PFSK-1 (cell line): ENCODE data around the gene ACVR1.

ENCODE experiments used
- FOXP2 ChIP-seq: optimal IDR thresholded peaks from 2 replicates; pipeline ENCODE3; 2011; ENCODE audit warnings: borderline replicate concordance, control low read depth, inconsistent platforms; ENCODE audit not compliant: insufficient read depth; ENCODE audit errors: extremely low read length, extremely low read depth
- POLR2AphosphoS5 ChIP-seq: IDR thresholded peaks from 2 replicates; pipeline ENCODE4 v1.6.1; 2012; ENCODE audit warnings: low read depth, mild to moderate bottlenecking, control low read depth, low read length, moderate library complexity
- SIN3A ChIP-seq: IDR thresholded peaks from 2 replicates; pipeline ENCODE4 v1.6.1; 2012; ENCODE audit warnings: mild to moderate bottlenecking, low read length, moderate library complexity, borderline replicate concordance; ENCODE audit not compliant: insufficient read depth
- TAF1 ChIP-seq: IDR thresholded peaks from 2 replicates; pipeline ENCODE4 v1.6.1; 2012; ENCODE audit warnings: low read length, control low read depth, borderline replicate concordance; ENCODE audit not compliant: insufficient read depth
- TF ChIP-seq, protein P1 (sequence below), 2 experiments: IDR thresholded peaks; 2 replicates each; pipeline versions ENCODE4 v1.6.1 to v1.8.0; 2011 to 2012; ENCODE audit warnings: low read depth in 2 of 2, low read length in 2 of 2, control low read depth in 1 of 2, inconsistent platforms in 1 of 2, mild to moderate bottlenecking in 1 of 2, moderate library complexity in 1 of 2; ENCODE audit not compliant: insufficient read depth in 1 of 2

The ACVR1 gene

DNA sequence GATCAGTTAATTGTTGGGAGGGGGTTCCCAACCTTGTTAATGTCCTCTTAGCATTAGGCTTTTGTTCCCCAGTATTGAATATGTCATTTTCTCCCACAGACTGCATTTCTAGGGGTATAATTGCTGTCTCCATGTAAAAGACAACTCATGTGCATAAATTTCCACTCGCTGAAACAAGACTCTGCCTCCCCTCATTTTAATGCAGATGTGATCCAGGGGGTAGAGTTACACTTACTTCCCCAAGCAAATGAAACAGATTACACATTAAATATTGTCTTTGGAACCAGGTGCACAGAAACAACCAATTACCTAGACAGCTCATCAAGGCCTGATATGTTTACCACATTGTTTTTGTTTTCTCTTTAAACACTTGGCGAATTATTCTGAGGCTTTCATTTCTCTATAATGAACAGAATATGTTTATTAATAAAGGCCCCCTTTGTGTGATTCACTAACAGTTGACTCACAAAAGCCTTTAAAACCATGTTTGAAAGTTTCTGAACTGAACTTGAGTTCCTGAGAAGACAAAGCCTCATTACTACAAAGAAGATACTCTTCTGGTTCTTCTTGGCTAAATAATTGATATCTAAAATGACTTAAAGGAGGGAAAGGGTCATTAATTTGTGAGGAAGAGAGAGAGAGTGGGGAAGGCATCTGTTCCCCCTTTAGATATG, 15.0 kb upstream of the ACVR1 start:
- no peak for TF ChIP-seq FOXP2
- TF ChIP-seq, protein P1, sequence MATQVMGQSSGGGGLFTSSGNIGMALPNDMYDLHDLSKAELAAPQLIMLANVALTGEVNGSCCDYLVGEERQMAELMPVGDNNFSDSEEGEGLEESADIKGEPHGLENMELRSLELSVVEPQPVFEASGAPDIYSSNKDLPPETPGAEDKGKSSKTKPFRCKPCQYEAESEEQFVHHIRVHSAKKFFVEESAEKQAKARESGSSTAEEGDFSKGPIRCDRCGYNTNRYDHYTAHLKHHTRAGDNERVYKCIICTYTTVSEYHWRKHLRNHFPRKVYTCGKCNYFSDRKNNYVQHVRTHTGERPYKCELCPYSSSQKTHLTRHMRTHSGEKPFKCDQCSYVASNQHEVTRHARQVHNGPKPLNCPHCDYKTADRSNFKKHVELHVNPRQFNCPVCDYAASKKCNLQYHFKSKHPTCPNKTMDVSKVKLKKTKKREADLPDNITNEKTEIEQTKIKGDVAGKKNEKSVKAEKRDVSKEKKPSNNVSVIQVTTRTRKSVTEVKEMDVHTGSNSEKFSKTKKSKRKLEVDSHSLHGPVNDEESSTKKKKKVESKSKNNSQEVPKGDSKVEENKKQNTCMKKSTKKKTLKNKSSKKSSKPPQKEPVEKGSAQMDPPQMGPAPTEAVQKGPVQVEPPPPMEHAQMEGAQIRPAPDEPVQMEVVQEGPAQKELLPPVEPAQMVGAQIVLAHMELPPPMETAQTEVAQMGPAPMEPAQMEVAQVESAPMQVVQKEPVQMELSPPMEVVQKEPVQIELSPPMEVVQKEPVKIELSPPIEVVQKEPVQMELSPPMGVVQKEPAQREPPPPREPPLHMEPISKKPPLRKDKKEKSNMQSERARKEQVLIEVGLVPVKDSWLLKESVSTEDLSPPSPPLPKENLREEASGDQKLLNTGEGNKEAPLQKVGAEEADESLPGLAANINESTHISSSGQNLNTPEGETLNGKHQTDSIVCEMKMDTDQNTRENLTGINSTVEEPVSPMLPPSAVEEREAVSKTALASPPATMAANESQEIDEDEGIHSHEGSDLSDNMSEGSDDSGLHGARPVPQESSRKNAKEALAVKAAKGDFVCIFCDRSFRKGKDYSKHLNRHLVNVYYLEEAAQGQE (IDR thresholded peaks at IDR 0.05; ENCODE audit: insufficient read depth in 1 of 2, low read depth in 2 of 2, low read length in 2 of 2) = no peak
- no peak for TF ChIP-seq TAF1
- TF ChIP-seq SIN3A = no peak
- TF ChIP-seq POLR2AphosphoS5 = no peak

DNA sequence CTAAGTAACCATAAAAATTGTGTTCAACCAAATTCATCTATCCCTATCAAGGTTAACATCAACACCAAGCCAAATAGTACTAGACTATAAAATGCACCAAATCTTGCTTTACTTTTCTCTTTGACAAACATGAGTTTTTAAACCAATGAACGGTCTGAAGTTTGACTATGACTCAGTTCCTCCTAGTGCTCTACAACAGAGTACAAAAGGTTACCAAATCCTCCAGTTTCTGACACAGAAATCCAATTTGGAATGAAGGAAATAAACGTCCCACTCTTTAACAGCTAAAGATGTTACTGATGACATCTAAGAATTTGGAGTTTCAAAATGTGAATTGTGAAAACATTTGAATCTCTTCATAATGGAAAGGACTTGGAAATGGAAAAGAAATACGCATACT, 11.8 kb upstream of the ACVR1 start:
- TF ChIP-seq, protein P1 (IDR thresholded peaks at IDR 0.05; ENCODE audit: insufficient read depth in 1 of 2, low read depth in 2 of 2, low read length in 2 of 2) = no peak
- TF ChIP-seq FOXP2 (no peak), POLR2AphosphoS5 (no peak), SIN3A (no peak), TAF1 (no peak)

DNA sequence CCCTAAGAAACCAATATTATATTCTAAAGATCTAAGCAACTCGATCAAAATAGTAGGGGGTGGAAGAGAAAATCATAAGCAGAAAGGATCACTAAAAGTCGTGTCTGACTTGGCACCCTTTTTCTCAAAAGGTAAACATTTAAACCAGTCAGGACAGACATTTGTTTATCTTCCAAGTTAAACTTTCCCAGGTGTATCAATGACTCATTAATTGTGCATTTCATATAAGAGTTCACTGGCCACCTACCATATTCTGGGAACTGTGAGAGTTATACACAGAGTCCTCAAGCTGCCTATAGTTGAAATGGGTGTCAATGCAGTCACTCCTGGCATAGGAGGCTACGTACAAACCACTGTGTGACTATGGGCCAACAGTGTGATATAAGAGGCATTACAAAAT, 4.8 kb upstream of the ACVR1 start:
- TF ChIP-seq FOXP2 = no peak
- TF ChIP-seq TAF1 = no peak
- TF ChIP-seq SIN3A = no peak
- TF ChIP-seq POLR2AphosphoS5 = no peak
- TF ChIP-seq, protein P1 (IDR thresholded peaks at IDR 0.05; ENCODE audit: insufficient read depth in 1 of 2, low read depth in 2 of 2, low read length in 2 of 2) = no peak

DNA sequence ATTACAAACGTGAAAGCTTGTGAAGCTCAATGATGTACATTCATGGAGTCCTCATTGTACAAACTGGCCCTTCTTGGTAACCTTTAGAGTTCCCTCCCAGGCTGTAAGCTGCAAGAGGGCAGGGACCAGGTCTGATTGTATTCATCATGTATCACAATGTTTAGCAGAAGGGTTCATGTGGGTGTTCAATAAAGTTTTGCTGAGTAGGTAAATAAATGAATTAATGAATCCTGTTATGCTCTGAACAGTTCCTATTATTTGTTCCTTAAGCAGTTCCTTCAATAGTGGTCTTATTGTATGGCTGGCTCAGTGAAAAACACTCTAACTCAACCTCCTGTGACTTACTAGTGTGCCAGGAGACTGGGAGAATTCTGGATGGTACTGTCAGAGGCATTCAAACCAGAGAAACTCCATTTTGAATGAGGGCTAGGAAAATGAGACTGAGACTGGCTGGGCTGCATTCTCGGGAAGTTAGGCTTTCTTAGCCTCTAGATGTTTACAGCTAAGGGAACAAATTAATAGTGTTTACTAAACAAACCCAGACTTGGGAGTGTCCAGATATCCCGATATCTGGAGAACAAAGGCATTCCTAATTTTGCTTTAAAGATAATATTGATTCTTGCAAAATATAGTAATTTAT, 1.8 kb upstream of the ACVR1 start:
- TF ChIP-seq POLR2AphosphoS5 (no peak), TAF1 (no peak), SIN3A (no peak), FOXP2 (no peak)
- TF ChIP-seq, protein P1 (IDR thresholded peaks at IDR 0.05; ENCODE audit: insufficient read depth in 1 of 2, low read depth in 2 of 2, low read length in 2 of 2) = no peak
